Coronary artery (tissue), 2 donors: ENCODE data around the gene OSBPL3.

Experiments
- DNase-seq: peaks from one replicate; pipeline ENCODE4 v3.0.0-alpha.2; 2017; ENCODE audit warnings: low spot score
- H3K27ac ChIP-seq, 2 donors: fragments of 200-600 bp; sonication (generic); one replicate each; pipeline ENCODE4 v1.5.1; 2016 to 2019
- H3K4me3 ChIP-seq: fragments of 200-600 bp; sonication (generic); 2 replicates; pipeline ENCODE4 v1.5.1; 2016; ENCODE audit warnings: mild to moderate bottlenecking, moderate library complexity
- TF ChIP-seq, protein P1 (sequence below): fragments of 200-600 bp; sonication (generic); IDR thresholded peaks from one replicate; pipeline ENCODE4 v1.5.1; 2019; ENCODE audit warnings: antibody characterized with exemption

OSBPL3 gene

DNA sequence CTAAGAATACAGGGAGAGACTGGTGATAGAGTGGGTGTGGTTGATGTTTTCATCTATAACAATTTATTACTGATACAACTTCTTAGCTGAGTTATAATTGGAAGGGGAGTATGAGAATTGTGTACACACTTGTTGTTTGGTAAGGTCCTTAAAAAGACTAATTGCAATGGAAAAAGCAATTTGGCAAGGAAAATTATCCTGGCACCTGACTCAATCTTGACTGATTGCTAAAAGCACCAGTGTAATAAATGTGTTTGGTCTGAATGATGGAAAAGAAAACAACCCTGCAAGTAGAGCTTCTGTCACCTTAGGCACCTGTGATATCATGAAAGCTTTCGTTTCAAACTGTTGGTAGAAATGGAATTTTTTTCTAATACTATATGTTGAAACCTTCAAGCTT is 216.0 kb downstream of the OSBPL3 start:
- H3K4me3 ChIP-seq: no peak overlapping the region
- H3K27ac ChIP-seq: no peak overlapping the region
- TF ChIP-seq, protein P1, sequence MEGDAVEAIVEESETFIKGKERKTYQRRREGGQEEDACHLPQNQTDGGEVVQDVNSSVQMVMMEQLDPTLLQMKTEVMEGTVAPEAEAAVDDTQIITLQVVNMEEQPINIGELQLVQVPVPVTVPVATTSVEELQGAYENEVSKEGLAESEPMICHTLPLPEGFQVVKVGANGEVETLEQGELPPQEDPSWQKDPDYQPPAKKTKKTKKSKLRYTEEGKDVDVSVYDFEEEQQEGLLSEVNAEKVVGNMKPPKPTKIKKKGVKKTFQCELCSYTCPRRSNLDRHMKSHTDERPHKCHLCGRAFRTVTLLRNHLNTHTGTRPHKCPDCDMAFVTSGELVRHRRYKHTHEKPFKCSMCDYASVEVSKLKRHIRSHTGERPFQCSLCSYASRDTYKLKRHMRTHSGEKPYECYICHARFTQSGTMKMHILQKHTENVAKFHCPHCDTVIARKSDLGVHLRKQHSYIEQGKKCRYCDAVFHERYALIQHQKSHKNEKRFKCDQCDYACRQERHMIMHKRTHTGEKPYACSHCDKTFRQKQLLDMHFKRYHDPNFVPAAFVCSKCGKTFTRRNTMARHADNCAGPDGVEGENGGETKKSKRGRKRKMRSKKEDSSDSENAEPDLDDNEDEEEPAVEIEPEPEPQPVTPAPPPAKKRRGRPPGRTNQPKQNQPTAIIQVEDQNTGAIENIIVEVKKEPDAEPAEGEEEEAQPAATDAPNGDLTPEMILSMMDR: no peak
- no peak for DNase-seq

DNA sequence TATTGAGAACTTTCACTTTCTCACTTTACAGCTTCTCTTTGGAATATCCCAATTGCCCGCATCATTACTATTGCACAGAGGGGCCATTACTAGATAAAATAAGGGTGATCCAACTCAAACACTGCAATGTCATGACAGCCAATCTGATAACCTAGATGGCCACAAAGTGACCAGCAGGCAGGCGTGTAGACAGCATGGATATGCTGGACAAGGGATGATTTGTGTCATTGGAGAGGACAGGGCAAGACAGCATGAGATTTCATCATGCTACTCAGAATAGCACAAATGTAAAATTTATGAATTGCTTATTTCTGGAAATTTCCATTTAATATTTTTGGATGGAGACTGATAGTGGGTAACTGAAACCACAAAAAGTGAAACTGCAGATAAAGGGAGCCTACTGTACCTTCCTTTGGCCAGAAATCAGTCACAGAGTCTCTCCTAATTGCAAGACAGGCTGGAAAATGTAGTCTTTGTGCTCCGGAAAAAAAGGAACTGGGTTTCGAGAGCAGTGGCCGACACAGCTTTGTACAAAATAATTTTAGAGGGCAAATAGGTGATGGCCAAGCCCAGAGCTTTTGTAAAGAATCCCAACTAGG is 216.6 kb downstream of the OSBPL3 start:
- no peak for DNase-seq
- TF ChIP-seq, protein P1: no peak
- no peak overlapping the region for H3K4me3 ChIP-seq
- no peak overlapping the region for H3K27ac ChIP-seq

DNA sequence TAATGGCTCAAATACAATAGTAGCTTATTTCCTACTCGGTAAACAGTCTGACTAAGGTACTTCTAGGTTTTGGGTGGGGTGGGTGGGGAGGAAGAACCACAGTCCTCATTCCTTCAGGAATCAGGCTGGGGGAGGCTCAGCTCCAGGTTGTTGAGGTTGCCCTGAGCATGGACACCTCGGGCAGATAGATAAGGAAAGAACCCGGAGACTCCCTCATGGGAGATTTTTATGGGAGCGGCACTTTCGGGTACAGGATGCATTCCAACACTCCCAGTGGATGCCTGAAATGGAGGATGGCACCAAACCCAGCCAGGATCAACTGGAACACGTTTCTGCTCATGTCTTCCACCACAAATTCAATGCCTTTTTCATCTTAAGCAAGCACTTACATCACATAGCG is 217.2 kb downstream of the OSBPL3 start:
- TF ChIP-seq, protein P1: no peak
- Histone ChIP-seq H3K4me3 (no peak overlapping the region), H3K27ac (no peak overlapping the region)
- no peak for DNase-seq

DNA sequence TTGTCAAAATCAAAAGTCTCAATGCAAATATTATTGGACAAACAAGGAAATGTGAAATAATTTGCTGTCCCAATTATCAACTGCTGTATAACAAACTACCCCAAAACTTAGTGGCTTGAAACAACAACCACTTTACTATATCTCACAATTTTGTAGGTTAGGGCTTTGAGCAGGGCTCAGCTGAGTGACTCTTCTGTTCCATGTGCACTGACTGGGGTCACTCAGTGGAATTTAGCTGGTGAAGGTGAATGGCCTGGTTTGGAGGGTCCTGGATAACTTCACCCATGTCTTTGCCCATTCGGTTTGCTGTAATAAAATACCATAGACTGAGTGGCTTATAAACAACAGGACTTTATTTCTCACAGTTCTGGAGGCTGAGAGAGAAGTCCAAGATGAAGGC is 219.0 kb downstream of the OSBPL3 start:
- DNase-seq: no peak
- TF ChIP-seq, protein P1: no peak
- no peak overlapping the region for H3K4me3 ChIP-seq
- no peak overlapping the region for H3K27ac ChIP-seq

DNA sequence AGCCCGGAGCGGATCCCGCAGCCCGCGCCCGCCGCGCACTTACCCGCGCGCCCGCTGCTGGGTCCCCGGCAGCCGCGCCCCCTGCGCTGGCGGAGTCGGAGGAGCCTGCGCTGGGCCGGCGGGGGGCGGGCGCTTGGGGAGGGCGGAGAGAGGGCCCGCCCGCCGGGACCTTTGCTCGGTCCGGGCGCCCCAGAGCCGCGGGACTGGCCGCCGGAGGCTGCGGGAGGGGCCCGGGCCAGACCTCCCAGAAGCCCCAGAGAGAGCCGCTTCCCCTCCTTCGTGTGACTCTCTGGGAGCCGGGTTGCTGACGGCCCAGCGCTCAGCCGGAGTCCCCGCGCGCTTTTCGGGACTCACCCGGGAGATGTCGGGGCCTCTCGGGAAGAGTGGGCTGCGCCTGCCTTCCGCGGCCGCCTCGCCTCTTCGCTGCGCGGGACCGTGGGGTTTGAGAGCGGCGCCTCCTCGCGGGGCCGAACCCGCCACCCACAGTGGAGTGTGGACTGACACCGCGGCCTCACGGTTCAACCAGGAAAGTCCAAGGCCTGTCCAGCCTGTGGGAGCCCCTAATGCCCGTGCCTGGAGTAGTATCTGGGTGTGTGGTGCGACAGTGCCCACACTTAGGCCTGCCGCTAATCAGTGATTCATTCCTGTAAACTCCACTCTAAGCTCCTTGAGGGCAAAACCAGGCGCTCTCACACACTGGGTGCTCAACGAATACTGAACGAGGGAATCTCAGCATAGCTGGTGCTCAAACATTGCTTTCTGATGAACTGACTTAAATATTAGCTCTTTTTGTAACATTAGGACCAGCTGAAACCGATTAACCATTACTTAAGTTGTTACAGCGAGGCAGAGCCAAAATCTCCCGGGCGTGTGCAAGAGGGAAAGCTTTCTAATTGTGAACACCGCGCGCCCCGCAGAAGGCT is 222.4 kb downstream of the OSBPL3 start, which contains the start of gene GSDME:
Gene GSDME (minus strand): TSS at position 112 of the 923 bp plus-strand sequence. CDS start 7,690 bp downstream, outside the sequence.
- Histone ChIP-seq H3K4me3 (peak within 1 kb of the TSS; percentile 91), H3K27ac (peak within 1 kb of the TSS; percentile 84 to 89)
- TF ChIP-seq, protein P1: no peak
- DNase-seq: no peak

DNA sequence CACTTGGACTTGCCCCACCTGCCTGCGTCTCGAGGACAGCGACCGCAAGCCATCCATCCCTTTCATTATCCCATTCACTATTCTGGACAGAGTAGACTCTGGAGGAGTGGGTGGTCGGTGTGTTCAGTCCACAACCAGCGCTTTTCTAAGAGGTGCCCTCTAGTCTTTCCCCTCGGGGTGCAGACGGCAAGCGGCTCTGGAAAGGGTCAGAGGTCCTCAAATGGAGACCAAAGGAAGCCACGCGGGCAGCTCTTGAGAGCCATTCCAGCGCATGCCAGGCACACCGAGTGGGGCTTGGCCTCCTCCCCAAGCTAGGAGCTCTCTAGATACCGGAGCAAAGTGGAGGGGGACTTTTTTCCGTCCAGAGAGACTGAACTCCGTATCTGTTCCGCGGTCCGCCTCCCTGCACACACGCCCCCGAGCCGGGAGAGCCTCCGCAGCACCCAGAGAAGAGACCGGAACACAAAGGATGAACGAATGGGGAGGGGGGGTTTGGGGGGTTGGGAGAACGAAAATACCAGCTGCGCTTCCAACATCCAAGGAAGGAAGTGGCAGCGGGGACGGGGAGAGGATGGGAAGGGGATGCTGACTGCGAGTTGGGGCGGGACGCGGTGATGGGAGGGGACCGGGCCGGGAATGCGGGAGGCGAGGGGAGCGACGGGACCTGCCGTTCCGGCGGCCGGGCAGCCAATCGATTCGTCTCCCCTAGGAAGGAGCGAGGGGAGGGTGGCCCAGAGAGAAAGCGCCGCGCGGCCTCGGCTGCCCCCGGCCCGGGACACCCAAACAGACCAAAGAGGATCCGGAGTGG is 223.2 kb downstream of the OSBPL3 start:
- Histone ChIP-seq H3K27ac (peak overlapping the region; percentile 84 to 89), H3K4me3 (peak overlapping the region; percentile 91)
- TF ChIP-seq, protein P1: no peak
- DNase-seq: peak; percentile 83
